Embryonic facial prominence (tissue), 1 donor: ENCODE measurements around the gene GRK3.

ENCODE experiments used
- DNase-seq: peaks from one replicate; pipeline ENCODE4 v3.0.0-alpha.2; 2016; ENCODE audit errors: extremely low spot score

Gene GRK3

DNA sequence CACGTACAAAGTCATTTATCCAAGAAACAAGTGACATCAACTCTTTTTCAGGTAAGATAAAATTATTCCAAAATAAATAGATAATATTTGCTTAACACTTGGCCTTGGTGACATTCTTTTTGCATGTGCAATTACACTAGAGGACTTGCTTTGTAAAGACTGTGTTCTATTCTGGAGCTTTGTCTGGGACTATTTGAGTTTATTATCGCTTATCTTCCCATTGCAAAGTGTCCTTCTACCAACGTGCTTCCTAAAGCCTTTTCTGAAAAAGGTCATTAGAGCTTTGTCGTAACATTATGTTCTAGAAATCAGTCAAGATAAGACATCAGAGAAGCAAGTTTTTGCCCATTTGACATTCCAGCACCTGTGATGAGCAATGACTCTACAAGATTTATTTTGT lies 99.2 kb downstream of the GRK3 start:
- no peak for DNase-seq

DNA sequence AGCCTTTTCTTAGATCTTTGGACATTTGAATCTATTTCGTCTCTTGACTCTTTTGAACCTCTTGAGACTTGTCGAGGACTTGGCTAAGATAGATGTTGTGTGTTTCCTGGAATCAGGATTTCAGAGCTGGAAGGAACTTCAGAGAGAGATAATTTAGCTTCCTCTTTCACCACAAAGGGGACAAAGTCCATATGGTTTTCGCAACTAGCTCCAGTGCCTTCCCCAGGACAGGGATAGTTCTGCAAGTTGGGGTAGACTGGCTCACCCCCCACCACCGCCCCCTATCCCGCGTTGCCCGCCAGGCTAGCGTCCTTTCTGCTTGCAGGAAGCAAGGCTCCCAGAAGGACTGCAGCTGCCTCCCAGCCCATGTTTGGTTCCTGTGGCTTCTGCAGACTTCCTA lies 101.8 kb downstream of the GRK3 start:
- DNase-seq = no peak

DNA sequence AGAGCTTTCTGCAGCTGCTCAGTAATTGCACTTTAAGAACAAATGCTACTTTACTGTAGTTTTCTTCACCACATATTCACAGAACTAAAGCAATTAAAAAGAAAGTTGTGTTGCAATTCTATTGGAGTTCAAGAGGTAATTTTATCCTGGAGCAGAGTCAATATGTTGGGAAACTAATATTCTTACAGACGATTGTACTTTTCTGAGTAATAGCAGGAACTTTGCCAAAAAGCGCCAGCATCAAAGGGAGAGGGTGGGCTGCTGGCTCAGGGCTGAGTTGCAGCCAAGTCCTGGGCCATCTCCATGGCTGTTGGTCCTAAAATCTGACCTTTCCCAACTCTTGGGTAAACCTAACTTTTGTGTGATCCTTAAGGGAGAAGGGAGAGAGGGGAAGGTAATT lies 104.0 kb downstream of the GRK3 start:
- DNase-seq = no peak

DNA sequence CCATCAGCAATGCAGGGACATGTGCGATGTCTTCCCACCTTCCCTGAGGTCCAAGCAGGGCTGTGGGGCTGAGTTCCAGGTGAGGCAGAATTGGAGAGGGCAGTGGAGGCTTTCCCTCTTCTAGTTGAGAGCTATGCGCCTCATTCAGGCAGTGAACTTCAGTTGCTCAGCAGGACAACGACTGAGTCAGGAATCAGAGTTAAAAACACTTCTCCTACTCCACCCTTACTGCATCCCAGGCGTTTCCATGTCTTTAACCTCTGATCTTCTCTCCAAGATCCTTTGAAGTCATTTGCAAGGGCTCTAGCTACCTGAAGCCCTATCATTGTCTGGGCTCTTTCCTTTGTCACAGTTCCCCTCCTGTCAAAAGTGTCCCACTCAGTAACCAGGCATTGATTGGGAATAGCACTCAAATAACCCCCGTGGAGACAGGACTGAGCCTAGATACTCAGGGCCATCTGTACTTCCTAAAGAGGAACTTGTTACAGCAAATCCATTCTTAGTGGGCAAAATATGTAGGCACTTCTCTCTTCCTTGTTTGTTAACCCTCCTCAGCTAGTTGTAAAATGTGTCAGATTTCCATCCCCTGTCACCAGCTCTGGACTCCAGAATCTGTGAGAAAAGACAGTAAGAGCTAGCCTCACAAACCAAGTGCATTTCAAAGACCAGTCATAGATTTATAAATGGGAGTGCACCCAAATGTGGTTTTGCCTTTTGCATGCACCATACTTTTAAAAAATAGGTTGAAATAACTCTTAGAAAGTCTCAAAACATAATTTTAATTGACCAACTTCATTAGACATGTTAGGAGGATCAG lies 105.0 kb downstream of the GRK3 start:
- no peak for DNase-seq

DNA sequence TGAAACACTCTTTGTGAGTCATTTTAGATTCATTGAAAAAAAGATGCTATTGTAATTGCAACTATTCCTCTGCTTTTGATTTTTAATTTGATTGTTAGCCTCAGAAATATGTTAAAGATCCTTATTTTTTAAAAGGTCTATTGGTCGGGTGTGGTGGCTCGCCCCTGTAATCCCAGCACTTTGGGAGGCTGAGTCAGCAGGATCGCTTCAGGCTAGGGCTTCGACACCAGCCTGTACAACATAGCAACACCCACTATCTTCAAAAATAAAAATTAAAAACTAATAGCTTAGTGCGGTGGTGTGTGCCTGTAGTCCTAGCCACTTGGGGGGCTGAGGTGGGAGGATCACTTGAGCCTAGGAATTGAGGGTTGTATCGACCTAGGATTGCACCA lies 105.6 kb downstream of the GRK3 start:
- no peak for DNase-seq

DNA sequence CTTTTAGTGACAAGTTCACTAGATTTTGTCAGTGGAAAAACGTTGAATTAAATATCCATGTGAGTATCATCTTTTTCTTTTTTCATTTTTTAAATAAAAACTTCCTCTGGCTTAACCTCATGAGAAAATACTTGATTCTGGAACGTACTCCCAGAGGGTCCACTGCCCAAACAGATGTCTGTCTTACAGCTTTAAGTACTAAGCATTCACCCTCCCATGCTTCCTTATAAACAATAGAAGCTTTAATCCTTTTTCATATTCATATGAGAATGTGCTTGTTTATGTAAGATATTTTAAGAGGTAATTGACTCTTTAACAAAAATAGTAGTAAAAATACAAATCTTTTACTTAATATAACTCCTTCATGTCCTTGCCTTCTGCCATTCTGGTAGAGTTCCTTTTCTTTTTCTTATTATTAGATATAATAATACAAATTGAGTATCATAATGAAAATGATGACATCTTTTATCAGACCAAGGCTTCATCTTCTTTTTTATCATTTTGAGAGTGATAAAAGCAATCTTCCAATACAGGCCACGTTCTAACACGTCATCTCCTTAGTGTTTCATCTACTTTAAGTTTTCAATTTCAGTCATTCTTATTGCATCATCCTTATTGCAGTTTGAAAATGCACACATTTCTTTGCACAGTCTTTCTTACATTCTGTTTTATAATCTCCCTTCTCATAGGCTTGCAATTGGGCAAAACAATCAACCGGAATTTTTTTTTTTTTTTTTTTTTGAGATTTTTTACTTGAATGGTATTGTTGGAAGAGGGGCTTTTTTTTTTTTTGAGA lies 108.0 kb downstream of the GRK3 start:
- DNase-seq = no peak

DNA sequence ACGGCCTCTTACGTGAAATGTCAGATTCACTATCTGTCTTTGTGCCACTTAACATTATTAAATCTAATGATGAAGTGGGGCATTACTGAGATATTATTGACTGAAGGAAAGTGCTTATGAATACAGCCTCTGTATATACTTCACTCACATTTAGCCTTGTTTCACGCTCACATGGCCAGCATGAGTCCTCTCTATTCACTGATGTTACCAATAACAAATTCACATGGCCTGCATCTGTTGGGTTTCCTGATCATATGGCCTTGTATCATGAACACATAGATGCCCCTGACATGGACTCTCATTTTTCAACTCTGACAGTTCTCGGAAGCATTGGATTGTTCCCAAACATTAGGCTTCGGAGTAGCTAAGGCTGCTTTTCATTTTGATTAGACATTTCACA lies 109.2 kb downstream of the GRK3 start:
- no peak for DNase-seq

DNA sequence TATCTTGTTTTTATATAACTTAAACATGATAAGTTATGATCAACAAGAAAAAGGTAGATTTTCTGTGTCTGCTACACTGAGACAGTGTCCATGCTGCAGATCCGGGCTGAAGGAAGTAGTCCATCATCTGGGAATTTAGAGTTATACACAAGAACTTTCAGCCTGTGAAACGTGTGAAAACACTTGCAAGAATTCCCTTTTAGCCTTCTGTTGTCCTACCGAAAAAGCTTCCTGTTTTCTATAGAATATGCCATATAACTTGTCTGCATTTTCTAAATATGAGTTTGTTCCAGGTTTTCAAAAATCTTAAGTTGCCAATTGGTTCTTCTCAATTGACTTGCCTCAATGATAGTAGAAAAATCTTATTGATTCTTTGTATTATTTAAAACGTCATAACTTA lies 113.2 kb downstream of the GRK3 start:
- no peak for DNase-seq

DNA sequence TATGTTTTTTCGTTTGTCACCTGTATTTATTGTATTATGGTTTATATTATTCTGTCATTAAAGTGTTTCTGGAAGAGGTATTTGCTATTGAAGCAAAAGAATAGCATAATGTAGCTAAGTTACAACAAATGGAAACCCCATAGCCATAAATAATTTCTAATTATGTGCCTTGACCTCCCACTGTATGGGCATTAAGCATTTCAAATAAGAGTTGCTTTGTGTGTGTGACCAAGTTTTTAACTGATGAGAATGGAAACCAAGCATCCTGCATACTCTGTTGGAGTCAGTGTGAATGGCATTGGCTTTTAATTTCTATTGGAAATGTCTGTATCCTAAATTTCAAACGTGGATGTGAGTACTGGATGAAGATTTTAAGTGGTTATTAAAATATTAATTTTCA lies 115.6 kb downstream of the GRK3 start:
- no peak for DNase-seq

DNA sequence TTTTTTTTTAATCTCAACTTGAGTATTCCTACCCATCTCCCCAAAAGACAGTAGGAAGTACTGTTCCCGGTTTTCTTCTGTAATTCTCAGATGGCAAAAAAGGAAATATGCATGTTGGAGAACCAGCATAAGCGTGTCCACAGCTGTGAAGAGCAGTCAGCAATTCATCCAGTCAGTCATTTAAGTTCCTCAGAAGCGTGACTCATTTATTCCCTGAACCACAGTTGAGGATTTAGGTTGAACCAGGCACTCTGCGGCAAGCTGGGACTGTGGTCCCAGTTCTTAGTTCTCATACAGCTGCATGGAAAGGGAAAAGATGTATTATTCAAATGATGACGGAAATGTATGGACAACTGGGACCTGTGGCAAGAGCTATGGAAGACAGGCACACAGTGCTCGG lies 116.5 kb downstream of the GRK3 start:
- no peak for DNase-seq

DNA sequence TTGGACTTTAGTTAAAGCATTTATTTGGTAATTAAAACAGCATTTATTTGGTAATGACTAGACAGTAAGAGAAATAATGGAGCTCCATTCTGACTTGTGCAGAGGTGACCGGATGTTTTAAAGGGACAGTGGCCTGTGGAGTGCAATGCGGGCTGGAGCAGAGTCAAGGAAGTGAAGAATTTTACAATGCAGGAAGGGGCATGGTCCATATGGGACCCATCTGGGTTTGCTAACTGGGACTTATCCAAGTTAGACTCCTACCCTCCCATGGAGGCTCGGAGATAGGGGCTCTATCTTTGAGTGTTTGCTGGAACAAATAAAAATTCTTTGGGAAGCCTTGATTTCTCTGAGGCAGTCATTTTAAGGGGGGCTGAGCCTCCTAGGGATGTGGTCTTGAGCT lies 117.6 kb downstream of the GRK3 start:
- no peak for DNase-seq

DNA sequence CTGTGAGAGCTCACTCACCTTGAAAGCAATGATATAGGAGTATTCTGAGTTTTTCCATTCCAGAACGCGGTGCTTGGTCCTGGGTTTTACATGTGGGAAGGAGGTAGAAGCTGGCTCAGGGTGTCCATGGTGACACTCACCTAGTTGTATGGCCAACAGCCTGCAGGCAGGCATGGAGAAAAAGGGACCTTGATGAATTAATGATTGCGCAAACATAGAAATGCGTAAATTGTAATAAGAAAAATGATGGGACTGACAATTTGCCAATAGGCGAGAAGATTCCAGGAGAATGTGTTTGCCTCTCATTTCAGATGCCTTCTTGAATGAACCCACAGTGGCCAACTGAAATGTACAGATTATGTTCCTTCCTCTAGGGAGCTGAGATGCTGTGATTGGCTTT lies 124.2 kb downstream of the GRK3 start:
- DNase-seq = no peak

DNA sequence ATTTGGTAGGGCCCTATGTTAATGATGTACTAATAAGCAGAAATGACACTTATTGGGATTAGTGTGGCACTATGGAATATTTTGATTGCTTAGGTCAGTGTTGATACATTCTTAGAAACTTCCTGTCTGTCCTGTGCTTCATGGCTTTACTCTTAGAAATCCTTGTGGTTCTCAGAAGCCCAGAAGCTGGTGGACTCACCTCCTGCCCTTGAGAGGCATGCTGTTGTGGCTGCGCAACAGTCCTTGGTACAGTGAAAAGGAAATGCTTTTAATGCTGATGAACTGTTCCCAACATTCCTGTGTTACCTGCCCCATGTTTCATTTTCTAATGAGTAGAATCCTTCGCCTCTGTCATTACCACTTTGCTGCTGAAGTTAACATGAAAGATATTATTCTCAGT lies 125.2 kb downstream of the GRK3 start:
- no peak for DNase-seq

DNA sequence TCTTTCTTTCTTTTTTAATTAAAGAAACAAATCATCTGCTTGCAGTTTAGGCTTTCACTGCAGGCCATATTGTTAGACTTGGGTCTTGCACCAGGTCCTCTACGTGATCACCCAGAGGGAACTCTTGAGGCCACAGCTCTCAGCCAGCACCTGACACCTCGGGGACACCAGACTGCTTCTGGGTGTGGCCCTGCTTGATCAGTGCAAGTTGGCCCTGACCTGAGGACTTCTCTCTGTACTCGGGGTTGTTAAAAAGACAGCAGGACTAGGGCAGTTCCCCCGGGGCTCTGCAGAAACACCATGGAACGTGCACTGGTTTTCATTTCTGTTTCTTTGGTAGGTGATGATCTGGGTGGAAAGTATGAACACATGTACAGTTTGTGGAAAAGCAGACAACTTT lies 126.3 kb downstream of the GRK3 start:
- DNase-seq = no peak

DNA sequence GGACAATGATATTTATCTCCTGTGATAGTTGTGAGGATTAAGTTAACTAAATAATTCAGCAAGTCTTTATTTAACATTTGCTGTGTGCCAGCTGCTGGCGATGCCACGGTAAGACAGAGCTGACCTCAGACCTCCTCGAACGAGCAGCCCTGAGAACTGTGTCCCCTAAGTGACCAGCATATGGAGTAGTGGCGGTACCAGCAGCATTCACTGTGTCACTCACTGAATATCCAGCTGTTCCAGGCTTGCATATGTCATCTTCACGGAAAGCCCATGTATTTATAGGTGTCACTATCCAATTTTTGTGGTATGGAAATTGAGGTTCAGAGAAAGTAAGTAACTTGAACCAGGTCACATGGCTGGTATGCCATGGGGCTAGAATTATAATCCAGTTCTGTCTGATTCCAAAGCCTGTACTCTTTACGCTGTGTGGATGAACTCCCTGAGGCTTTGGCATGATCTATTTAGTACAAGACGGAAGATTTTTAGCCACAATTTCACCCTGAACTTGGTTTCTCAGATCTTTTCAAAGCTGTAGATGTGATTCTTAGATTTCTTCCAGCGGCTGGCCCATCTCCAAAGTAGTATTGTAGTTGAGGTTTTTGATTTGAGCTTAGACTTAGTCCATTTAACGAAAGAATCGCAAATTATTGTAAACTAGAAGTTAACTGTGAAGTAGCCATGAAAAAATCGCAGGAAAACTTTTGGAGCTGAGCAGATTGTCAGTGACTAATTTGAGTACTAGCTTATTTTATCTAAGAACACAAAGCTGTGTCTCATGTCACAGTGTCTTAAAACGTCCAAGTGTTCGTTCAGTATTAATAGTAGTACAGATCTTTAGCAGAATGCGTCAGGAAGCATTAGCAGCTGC lies 128.2 kb downstream of the GRK3 start:
- no peak for DNase-seq

DNA sequence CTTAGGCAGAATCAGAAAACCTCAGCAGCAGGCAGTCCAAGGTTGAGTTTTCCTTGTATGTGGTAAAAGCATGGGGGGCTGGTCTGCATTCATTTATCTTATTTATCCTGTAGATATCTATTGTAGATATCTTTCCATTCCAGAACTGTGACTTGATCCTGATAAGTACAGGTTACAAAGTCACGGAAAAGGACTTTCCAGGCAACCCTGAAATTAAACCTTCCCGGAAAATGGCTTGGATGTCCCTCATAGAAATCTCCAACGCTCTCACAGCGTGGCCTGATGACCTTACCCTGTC lies 128.7 kb downstream of the GRK3 start:
- DNase-seq = no peak

DNA sequence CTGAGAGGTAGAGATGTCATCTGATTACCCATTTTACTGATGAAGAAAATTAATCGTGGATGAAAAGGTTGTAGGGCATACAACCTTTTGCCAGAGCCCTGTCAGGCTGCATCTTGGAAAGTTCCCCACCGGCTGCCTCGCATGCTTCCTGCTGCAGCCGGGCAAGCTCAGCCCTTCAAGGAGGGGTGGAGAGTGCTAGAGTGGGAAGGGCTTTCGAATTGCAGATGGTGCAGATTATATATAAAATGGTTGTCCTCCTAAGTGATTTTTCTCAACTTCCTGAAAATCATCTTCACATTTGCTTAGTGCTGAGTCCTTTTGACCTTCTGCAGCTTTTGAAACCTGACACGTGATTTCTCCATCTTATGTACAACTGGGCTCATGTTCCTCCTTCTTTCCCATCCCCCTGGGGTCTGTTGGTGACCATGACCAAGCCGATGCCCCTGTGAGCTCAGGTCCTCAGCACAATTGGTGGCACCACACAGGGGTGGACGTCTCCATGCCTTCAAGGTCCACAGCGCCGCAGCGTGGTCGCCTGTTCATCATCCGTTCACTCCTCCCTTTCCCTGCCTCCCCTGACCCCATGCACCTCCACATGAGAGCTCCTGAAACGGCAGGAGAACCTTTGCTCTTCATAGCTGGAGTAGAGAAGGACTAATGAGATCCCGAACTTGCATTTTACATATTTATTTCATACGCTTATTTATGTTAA lies 129.9 kb downstream of the GRK3 start:
- no peak for DNase-seq

DNA sequence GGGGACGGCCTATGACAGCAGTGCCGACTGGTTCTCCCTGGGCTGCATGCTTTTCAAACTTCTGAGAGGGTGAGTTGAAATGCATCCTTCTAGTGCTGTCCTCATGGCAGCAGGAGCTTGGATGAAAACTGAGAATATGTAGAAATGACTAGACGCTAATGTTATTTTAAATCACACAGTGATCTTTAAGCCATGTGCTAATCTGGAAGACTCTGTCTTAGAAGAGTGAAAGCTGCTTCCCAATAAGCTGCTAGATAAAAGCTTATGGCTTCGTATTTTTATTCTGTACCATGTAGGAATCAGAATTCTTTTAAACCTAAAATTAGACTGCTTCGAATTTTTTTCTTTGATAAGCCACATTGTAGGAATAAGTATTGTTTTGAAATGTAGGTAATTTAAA lies 130.7 kb downstream of the GRK3 start:
- no peak for DNase-seq

DNA sequence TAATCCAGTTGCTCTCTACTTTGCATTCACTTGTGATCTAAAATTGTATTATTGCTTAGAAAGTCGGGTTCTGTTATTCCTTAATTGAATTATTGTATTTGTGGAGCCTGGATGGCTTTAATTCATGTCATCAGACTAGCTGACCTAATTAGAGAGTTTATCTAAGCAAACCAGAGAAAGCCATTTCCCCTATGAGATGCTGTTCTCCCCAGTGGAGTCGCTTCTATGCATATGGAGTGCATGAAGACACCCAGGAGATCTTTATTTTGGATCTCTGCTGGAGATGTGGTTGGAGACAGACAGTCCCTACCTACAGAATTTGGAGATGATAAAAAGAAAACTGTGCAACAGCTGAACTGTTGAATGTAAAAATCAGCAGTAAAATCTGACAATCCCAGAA lies 132.3 kb downstream of the GRK3 start:
- DNase-seq = no peak

DNA sequence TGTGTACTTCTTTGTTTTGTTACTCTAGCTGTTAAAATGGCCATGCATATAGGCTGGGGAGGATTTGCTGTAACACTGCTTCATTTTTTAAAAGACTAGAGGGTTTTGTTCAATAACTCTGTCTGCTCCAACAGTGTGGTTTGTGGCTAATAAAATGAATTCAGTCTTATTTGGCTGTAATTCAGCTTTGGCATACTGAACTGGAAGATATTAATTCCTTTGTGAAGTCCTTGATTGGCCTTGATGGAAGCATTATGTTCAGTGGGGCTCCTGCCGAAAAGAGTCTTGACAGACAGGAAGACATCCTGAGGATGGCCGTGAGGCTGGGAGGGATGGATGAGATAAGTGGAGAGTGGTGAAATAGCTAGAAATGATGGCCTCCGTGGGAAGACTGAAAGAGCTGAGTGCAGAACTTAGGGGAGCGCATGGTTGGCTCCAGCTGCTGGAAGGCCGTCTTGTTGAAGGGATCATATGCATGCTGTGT lies 132.7 kb downstream of the GRK3 start:
- no peak for DNase-seq

DNA sequence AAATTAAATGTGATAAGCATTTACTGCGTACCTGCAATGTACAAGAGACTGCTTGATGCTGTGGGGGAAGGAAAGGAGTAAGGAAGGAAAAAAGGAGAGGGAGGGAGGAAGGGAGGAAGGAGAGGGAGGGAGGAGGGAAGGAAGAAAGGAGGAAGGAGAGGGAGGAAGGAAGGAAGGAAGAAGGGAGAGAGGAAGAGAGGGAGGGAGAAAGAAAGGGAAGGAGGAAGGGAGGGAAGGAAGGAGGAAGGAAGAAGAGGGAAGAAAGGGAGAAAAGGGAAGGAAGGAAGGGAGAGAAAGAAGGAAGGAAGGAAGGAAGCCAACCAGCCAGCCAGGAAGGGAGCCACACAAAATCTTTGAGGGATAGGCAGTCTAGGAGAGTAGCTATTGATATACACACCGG lies 133.5 kb downstream of the GRK3 start:
- no peak for DNase-seq

DNA sequence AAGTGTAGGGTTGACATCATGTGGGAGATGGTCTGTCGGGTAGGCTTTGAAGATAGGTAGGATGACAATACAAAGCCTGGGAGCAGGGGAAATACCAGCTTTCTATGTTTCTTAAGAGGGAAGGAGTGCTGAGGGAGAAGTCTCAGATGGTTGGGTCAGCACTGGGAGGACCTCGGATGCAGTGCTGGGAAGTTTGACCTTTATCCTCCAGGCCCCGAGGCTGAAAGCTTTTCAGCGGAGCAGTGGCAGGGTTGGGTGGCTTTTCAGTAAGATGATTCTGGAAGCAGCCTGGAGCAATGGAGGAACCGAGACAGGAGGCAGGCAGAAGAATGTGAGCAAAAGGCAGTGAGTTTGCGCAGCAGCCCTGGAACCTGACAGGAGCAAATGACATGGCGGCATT lies 134.0 kb downstream of the GRK3 start:
- no peak for DNase-seq
